IPS-11a (cell line): Measurements from ENCODE around the gene SAPCD2.

Experiments used
- H3K4me3 ChIP-seq: one replicate; pipeline ENCODE4 v1.5.1; 2013; ENCODE audit warnings: low read depth, low read length, control low read depth

SAPCD2 gene

GRCh38 chr9:137049544-137050449 lies 20.6 kb downstream of the SAPCD2 start:
- H3K4me3 ChIP-seq, result no peak overlapping the region

- no peak overlapping the region for H3K4me3 ChIP-seq
Observed at GRCh38 chr9:137048655-137049543, 21.5 kb downstream of the SAPCD2 start.

- H3K4me3 ChIP-seq, result peak within 1 kb of the TSS; percentile 48
Observed at GRCh38 chr9:137046088-137046787, 24.1 kb downstream of the SAPCD2 start, which contains the start of gene NPDC1. Gene NPDC1, minus strand, starts transcription at chr9:137046177. Its CDS starts 188 bp downstream, at chr9:137045989.

GRCh38 chr9:137045294-137046087 lies 24.9 kb downstream of the SAPCD2 start:
- peak overlapping the region; percentile 48 for H3K4me3 ChIP-seq

GRCh38 chr9:137044502-137045177 lies 25.7 kb downstream of the SAPCD2 start:
- peak overlapping the region; percentile 15 for H3K4me3 ChIP-seq

GRCh38 chr9:137044037-137044436 lies 26.3 kb downstream of the SAPCD2 start:
- no peak overlapping the region for H3K4me3 ChIP-seq

GRCh38 chr9:137042751-137043727 lies 27.3 kb downstream of the SAPCD2 start:
- no peak overlapping the region for H3K4me3 ChIP-seq

GRCh38 chr9:137041124-137041523 lies 29.2 kb downstream of the SAPCD2 start:
- no peak overlapping the region for H3K4me3 ChIP-seq

GRCh38 chr9:137040568-137040967 lies 29.8 kb downstream of the SAPCD2 start:
- no peak overlapping the region for H3K4me3 ChIP-seq

- no peak overlapping the region for H3K4me3 ChIP-seq
Observed at GRCh38 chr9:137039611-137040366, 30.6 kb downstream of the SAPCD2 start.

- H3K4me3 ChIP-seq, result no peak overlapping the region
Observed at GRCh38 chr9:137038916-137039315, 31.4 kb downstream of the SAPCD2 start.

GRCh38 chr9:137037483-137037882 lies 32.9 kb downstream of the SAPCD2 start:
- H3K4me3 ChIP-seq, result no peak overlapping the region

- H3K4me3 ChIP-seq, result no peak overlapping the region
Observed at GRCh38 chr9:137037035-137037434, 33.3 kb downstream of the SAPCD2 start.

GRCh38 chr9:137035937-137036336 lies 34.4 kb downstream of the SAPCD2 start:
- H3K4me3 ChIP-seq, result no peak overlapping the region

- no peak overlapping the region for H3K4me3 ChIP-seq
Observed at GRCh38 chr9:137035507-137035834, 34.9 kb downstream of the SAPCD2 start.

- H3K4me3 ChIP-seq, result no peak overlapping the region
Observed at GRCh38 chr9:137034709-137035506, 35.4 kb downstream of the SAPCD2 start.
